ENCODE data around the gene BOLA1. TPM values are rescaled to one million over a fixed set of nuclear protein-coding genes. Genes with fewer than 3 reads are reported as not detected.
"Not testable (repeated sequence)": the region's sequence is repeated elsewhere in the genome, so short reads cannot be mapped to it uniquely, and the experiment has no call there.

Gene BOLA1
- total RNA-seq, 1 experiment from 2014 or later = 12.3 TPM

DNA sequence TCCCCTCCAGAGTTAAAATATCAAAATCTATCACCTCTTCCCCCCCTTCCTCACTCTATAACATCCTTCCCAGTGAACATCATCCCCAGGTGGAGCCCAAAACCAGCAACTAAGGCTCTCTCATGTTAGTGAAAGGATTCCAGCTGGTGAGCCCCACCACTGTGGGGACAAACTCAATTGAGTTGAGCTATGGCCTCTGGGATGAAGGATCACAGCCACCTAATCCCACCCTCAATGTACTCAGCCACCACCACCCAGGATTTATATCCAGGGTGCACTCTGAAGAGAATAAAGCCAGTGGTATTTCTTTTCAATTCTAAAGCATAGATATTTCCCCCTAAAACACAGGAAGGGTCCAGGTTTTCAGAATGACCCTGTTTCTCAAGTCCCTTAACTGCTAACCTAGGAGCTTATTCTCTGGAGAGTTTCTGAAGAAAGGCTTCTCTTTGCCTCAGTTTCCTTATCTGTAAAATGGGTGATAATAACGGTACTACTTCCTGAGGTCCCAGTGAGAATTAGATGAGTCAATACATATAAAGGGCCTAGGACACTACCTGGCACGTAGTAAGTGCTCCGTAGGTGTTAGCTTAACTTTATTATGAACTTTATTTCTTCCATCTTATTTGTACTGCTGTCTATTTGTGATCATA, 15.6 kb upstream of the BOLA1 start:
- H3K27me3 ChIP-seq (replicated peaks) = no peaks in the 10 kb centered on the region
- H3K9me3 ChIP-seq (replicated peaks) = no peaks in the 10 kb centered on the region
- no peak for DNase-seq (ENCODE audit: low read depth in 1 of 2, low spot score in 2 of 2)
- H3K4me3 ChIP-seq = no peak overlapping the region
- no peaks in the 10 kb centered on the region for H3K36me3 ChIP-seq
- peaks cover 15% of the 10 kb centered on the region for H3K4me1 ChIP-seq (replicated peaks)
- peak overlapping the region; percentile 91; the same call in 1 of the 2 replicates for H3K27ac ChIP-seq

DNA sequence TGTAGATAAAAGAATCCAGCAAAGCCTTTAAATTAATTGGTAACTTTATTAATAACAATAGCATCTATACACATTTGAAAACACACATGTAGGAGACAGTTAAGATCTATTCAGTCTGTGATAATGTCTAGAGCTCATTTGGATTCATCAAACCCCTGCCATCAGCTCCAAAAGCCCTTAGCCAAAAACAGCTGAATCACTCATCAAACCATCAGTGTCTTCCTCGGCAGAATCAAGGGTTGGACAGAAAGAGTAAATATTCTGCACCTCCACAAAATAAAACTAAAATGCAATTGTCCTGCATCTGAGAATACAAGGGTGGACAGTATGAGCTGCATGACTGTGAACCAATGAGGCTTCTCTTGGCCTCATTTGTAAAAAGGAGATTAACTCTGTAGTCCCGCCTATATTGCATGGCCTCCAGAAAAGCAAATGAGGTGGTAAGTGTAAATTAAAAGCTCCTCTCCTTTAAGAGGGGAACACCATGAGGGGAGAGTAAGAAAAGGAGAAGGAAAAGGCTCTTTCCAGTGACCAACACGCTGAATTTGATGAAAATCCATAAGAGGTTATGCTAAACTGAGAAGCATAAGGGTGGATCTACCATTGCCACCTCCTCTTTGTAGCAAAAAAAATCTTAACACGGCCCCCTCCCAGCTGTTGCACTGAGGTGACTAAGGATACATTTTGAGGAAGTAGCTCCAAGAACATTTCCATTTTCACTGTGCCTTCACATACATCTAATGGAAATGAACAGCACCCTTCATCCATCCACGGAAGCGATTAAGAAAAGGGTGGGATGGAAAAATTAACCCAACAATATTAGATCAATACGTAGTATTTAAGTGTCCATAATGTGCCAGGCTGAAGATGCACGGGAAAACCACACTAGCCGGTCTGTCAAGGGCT, 14.7 kb upstream of the BOLA1 start:
- Histone ChIP-seq H3K4me3 (peak overlapping the region; percentile 46), H3K36me3 (no peaks in the 10 kb centered on the region), H3K9me3 (replicated peaks) (no peaks in the 10 kb centered on the region), H3K4me1 (replicated peaks) (peaks cover 19% of the 10 kb centered on the region), H3K27me3 (replicated peaks) (no peaks in the 10 kb centered on the region), H3K27ac (peak overlapping the region; percentile 91)
- DNase-seq (ENCODE audit: low read depth in 1 of 2, low spot score in 2 of 2) = no peak

- no peaks in the 10 kb centered on the region for H3K27me3 ChIP-seq (replicated peaks)
These were observed 13.8 kb upstream of the BOLA1 start for GRCh38 chr1:149885339-149886120.

GRCh38 chr1:149886121-149886395, 13.3 kb upstream of the BOLA1 start:
- not testable (repeated sequence) for H3K36me3 ChIP-seq; H3K27me3 ChIP-seq (replicated peaks)

More at GRCh38 chr1:149885339-149886120, 13.8 kb upstream of the BOLA1 start:
- Histone ChIP-seq H3K36me3 (no peaks in the 10 kb centered on the region), H3K4me3 (peak overlapping the region; percentile 46), H3K27ac (peak overlapping the region; percentile 91), H3K4me1 (replicated peaks) (peaks cover 19% of the 10 kb centered on the region), H3K9me3 (replicated peaks) (no peaks in the 10 kb centered on the region)
- DNase-seq (ENCODE audit: low read depth in 1 of 2, low spot score in 2 of 2) = peak; percentile 93 to 94

DNA sequence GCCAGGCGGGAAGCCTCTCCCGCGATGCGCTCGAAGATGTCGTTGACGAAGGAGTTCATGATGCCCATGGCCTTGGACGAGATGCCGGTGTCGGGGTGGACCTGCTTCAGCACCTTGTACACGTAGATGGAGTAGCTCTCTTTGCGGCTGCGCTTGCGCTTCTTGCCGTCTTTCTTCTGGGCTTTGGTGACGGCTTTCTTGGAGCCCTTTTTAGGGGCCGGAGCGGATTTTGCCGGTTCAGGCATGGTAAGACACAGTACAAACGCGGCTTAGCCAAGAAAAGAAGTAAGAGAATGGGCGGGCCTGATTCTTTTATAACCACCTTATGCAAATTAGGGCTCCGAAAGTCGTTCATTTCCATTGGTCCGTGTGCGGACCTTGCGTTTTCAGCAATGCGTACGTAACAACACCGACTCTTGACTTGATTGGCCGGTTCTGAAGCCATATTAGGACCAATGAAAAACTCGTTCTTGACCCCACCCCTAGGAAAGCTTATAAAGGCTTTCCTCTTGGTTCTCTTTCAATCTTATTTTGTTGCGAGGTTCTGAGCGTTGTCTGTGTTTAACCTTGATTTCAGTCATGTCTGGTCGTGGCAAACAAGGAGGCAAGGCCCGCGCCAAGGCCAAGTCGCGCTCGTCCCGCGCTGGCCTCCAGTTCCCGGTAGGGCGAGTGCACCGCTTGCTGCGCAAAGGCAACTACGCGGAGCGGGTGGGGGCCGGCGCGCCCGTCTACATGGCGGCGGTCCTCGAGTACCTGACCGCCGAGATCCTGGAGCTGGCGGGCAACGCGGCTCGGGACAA, 12.8 kb upstream of the BOLA1 start:
- H3K9me3 ChIP-seq (replicated peaks) = no peaks in the 10 kb centered on the region

More at GRCh38 chr1:149886121-149886395, 13.3 kb upstream of the BOLA1 start:
- not testable (repeated sequence) for H3K9me3 ChIP-seq (replicated peaks); DNase-seq (ENCODE audit: low read depth in 1 of 2, low spot score in 2 of 2)
- Histone ChIP-seq H3K4me1 (replicated peaks) (peaks cover 19% of the 10 kb centered on the region), H3K27ac (peak overlapping the region; percentile 91), H3K4me3 (peak overlapping the region; percentile 46)

DNA sequence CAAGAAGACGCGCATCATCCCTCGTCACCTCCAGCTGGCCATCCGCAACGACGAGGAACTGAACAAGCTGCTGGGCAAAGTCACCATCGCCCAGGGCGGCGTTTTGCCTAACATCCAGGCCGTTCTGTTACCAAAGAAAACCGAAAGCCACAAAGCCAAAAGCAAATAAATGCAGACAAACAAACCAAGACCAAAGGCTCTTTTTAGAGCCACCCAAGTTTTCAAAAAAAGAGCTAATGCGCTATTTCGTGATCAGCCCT, 12.2 kb upstream of the BOLA1 start:
- H3K4me3 ChIP-seq = peak overlapping the region; percentile 46
- not testable (repeated sequence) for DNase-seq (ENCODE audit: low read depth in 1 of 2, low spot score in 2 of 2)

More for the DNA sequence above, 12.8 kb upstream of the BOLA1 start:
- H3K27me3 ChIP-seq (replicated peaks) = no peaks in the 10 kb centered on the region
- H3K4me3 ChIP-seq = peak overlapping the region; percentile 46
- peaks cover 19% of the 10 kb centered on the region for H3K4me1 ChIP-seq (replicated peaks)
- no peaks in the 10 kb centered on the region for H3K36me3 ChIP-seq
- H3K27ac ChIP-seq = peak overlapping the region; percentile 91
- DNase-seq (ENCODE audit: low read depth in 1 of 2, low spot score in 2 of 2) = peak; percentile 94 to 97

DNA sequence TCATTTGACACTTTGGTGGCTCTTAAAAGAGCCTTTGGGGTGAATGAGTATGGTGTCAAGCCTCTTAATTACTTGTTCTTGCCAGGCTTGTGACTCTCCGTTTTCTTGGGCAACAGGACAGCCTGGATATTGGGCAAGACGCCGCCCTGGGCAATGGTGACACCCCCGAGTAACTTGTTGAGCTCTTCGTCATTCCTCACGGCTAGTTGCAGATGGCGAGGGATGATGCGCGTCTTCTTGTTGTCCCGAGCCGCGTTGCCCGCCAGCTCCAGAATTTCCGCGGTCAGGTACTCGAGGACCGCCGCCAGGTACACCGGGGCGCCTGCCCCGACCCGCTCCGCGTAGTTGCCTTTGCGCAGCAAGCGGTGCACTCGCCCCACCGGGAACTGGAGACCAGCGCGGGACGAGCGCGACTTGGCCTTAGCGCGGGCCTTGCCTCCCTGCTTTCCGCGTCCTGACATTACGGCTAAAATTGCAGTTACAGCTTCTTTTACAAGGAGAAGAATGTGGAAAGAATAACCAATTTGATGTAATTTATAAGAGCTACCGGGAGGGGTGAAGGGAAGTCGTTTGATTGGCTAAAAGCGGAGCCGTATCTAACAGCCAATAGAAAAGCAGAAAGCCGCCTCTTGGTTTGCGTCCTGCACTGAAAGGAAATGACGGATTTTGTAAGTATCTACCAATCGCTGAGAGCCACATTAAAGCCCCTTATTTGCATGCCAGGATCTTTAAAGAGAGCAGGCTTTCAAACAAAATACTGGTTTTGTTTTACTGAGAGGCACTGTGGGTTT, 11.7 kb upstream of the BOLA1 start:
- DNase-seq (ENCODE audit: low read depth in 1 of 2, low spot score in 2 of 2) = peak in 1 of 2 experiments; percentile 91
- peak overlapping the region; percentile 80 for H3K27ac ChIP-seq
- no peaks in the 10 kb centered on the region for H3K36me3 ChIP-seq
- H3K4me1 ChIP-seq (replicated peaks) = peaks cover 19% of the 10 kb centered on the region
- no peaks in the 10 kb centered on the region for H3K9me3 ChIP-seq (replicated peaks)
- peak overlapping the region; percentile 46 for H3K4me3 ChIP-seq
- H3K27me3 ChIP-seq (replicated peaks) = no peaks in the 10 kb centered on the region

More for the DNA sequence above, 12.2 kb upstream of the BOLA1 start:
- peaks cover 19% of the 10 kb centered on the region for H3K4me1 ChIP-seq (replicated peaks)
- H3K27me3 ChIP-seq (replicated peaks); H3K9me3 ChIP-seq (replicated peaks); H3K36me3 ChIP-seq: not testable (repeated sequence)
- peak overlapping the region; percentile 80 for H3K27ac ChIP-seq

GRCh38 chr1:149888247-149888998, 10.9 kb upstream of the BOLA1 start:
- peaks cover 21% of the 10 kb centered on the region for H3K4me1 ChIP-seq (replicated peaks)
- H3K4me3 ChIP-seq = peak overlapping the region; percentile 46
- H3K9me3 ChIP-seq (replicated peaks) = no peaks in the 10 kb centered on the region
- peak overlapping the region; percentile 80 for H3K27ac ChIP-seq
- no peaks in the 10 kb centered on the region for H3K36me3 ChIP-seq
- H3K27me3 ChIP-seq (replicated peaks) = no peaks in the 10 kb centered on the region
- peak; percentile 89 to 97 for DNase-seq (ENCODE audit: low read depth in 1 of 2, low spot score in 2 of 2)

GRCh38 chr1:149888999-149889289, 10.4 kb upstream of the BOLA1 start:
- peak overlapping the region; percentile 46 for H3K4me3 ChIP-seq
- H3K9me3 ChIP-seq (replicated peaks) = no peaks in the 10 kb centered on the region
- H3K36me3 ChIP-seq = no peaks in the 10 kb centered on the region
- H3K4me1 ChIP-seq (replicated peaks) = peaks cover 22% of the 10 kb centered on the region
- DNase-seq (ENCODE audit: low read depth in 1 of 2, low spot score in 2 of 2) = no peak
- no peaks in the 10 kb centered on the region for H3K27me3 ChIP-seq (replicated peaks)
- H3K27ac ChIP-seq = peak overlapping the region; percentile 80

GRCh38 chr1:149896575-149896974, 2.8 kb upstream of the BOLA1 start:
- no peak overlapping the region for H3K27ac ChIP-seq
- no peaks in the 10 kb centered on the region for H3K27me3 ChIP-seq (replicated peaks)
- H3K36me3 ChIP-seq = no peaks in the 10 kb centered on the region
- H3K9me3 ChIP-seq (replicated peaks) = no peaks in the 10 kb centered on the region
- peaks cover 15% of the 10 kb centered on the region for H3K4me1 ChIP-seq (replicated peaks)
- DNase-seq (ENCODE audit: low read depth in 1 of 2, low spot score in 2 of 2) = no peak
- no peak overlapping the region for H3K4me3 ChIP-seq

DNA sequence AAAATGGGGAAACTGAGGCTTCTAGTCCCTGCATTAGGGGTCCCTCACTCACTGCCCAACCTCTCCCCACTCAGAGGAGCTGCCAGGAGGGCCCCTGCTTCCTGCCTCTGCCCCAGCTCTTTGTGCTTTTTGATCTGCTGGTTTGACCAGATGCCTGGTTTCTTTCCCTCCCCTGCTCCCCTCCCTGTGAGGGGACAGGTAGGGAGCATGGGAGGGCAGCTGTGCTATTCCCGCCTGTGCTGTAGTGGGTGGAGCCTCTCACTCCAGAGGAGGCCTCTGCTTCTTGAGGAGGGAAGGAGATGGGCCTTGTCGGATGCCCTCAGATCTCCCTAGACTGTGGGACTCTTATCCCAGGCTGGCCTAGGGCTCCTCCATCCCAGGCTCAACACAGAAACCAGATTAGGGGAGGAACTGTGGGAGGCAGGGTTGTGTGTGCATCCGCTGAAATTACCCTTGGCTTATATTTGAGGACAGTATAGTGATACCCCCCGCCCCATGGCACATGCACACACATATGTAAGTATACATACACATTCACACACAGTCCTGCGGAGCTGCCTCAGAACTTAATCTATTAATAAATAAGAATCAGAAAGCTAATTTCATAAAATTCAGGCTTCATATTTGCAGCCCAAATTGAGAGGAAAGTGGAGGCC, 4.6 kb downstream of the BOLA1 start:
- Histone ChIP-seq H3K4me1 (replicated peaks) (peaks cover 8% of the 10 kb centered on the region), H3K4me3 (no peak overlapping the region), H3K36me3 (no peaks in the 10 kb centered on the region), H3K27ac (no peak overlapping the region), H3K9me3 (replicated peaks) (no peaks in the 10 kb centered on the region), H3K27me3 (replicated peaks) (no peaks in the 10 kb centered on the region)
- no peak for DNase-seq (ENCODE audit: low read depth in 1 of 2, low spot score in 2 of 2)

GRCh38 chr1:149906570-149907075, 7.3 kb downstream of the BOLA1 start:
- no peak overlapping the region for H3K4me3 ChIP-seq
- no peak overlapping the region for H3K27ac ChIP-seq
- no peaks in the 10 kb centered on the region for H3K36me3 ChIP-seq
- no peaks in the 10 kb centered on the region for H3K27me3 ChIP-seq (replicated peaks)
- DNase-seq (ENCODE audit: low read depth in 1 of 2, low spot score in 2 of 2) = no peak
- no peaks in the 10 kb centered on the region for H3K9me3 ChIP-seq (replicated peaks)
- no peaks in the 10 kb centered on the region for H3K4me1 ChIP-seq (replicated peaks)

Data from SJSA1 (cell line).